Trophoblast cell (in vitro differentiated cells and primary cell): ENCODE measurements around the gene NUP93.

Experiments
- DNase-seq, 2 donors: peaks; one replicate each; pipeline ENCODE4 v3.0.0-alpha.2; 2016
- H2AFZ ChIP-seq: 2 replicates; pipeline ENCODE4 v1.6.1; 2013; ENCODE audit warnings: low read length, moderate library complexity, mild to moderate bottlenecking; ENCODE audit not compliant: insufficient read depth, poor library complexity
- H2AK5ac ChIP-seq: 2 replicates; pipeline ENCODE4 v1.6.1; 2013; ENCODE audit warnings: mild to moderate bottlenecking, low read length
- H2BK120ac ChIP-seq: 2 replicates; pipeline ENCODE4 v1.6.1; 2013; ENCODE audit warnings: low read length, mild to moderate bottlenecking, moderate library complexity; ENCODE audit not compliant: insufficient read depth, poor library complexity
- H2BK12ac ChIP-seq: 2 replicates; pipeline ENCODE4 v1.6.1; 2013; ENCODE audit warnings: mild to moderate bottlenecking, low read length, moderate library complexity
- H2BK5ac ChIP-seq: 2 replicates; pipeline ENCODE4 v1.6.1; 2013; ENCODE audit warnings: low read length, low read depth, moderate library complexity, mild to moderate bottlenecking; ENCODE audit not compliant: poor library complexity
- H3K14ac ChIP-seq: 2 replicates; pipeline ENCODE4 v1.6.1; 2013; ENCODE audit warnings: mild to moderate bottlenecking, low read length
- H3K18ac ChIP-seq: 2 replicates; pipeline ENCODE4 v1.6.1; 2013; ENCODE audit warnings: mild to moderate bottlenecking, low read length
- H3K23ac ChIP-seq: 2 replicates; pipeline ENCODE4 v1.6.1; 2013; ENCODE audit warnings: low read length
- H3K27ac ChIP-seq: 2 replicates; pipeline ENCODE4 v1.5.1; 2013; ENCODE audit warnings: low read depth, mild to moderate bottlenecking, inconsistent platforms, low read length, moderate library complexity
- H3K27me3 ChIP-seq: 2 replicates; pipeline ENCODE4 v1.6.1; 2013; ENCODE audit warnings: inconsistent platforms, mild to moderate bottlenecking, low read length, moderate library complexity; ENCODE audit not compliant: insufficient read depth
- H3K36me3 ChIP-seq, 2 experiments: 1 replicate in 1 of 2; 2 replicates in 1 of 2; pipeline ENCODE4 v1.6.1; 2013; ENCODE audit warnings: low read length in 2 of 2, mild to moderate bottlenecking in 2 of 2, moderate library complexity in 1 of 2; ENCODE audit not compliant: insufficient read depth in 2 of 2, control insufficient read depth in 1 of 2
- H3K4ac ChIP-seq: 2 replicates; pipeline ENCODE4 v1.6.1; 2013; ENCODE audit warnings: low read depth, mild to moderate bottlenecking, low read length, moderate library complexity
- H3K4me1 ChIP-seq, 2 experiments: 1 replicate in 1 of 2; 2 replicates in 1 of 2; pipeline ENCODE4 v1.6.1; 2013; ENCODE audit warnings: low read length in 2 of 2, mild to moderate bottlenecking in 2 of 2, moderate library complexity in 1 of 2; ENCODE audit not compliant: insufficient read depth in 2 of 2, control insufficient read depth in 1 of 2
- H3K4me2 ChIP-seq: 2 replicates; pipeline ENCODE4 v1.6.1; 2013; ENCODE audit warnings: inconsistent platforms, mild to moderate bottlenecking, low read length, moderate library complexity
- H3K4me3 ChIP-seq: 2 replicates; pipeline ENCODE4 v1.5.1; 2013; ENCODE audit warnings: mild to moderate bottlenecking, low read depth, low read length, inconsistent platforms
- H3K79me1 ChIP-seq: one replicate; pipeline ENCODE4 v1.6.1; 2013; ENCODE audit warnings: low read length
- H3K79me2 ChIP-seq: 2 replicates; pipeline ENCODE4 v1.6.1; 2013; ENCODE audit warnings: low read length, mild to moderate bottlenecking; ENCODE audit not compliant: control insufficient read depth, insufficient read depth, poor library complexity
- H3K9ac ChIP-seq: 2 replicates; pipeline ENCODE4 v1.6.1; 2013; ENCODE audit warnings: mild to moderate bottlenecking, low read length
- H3K9me3 ChIP-seq: 2 replicates; pipeline ENCODE4 v1.6.1; 2013; ENCODE audit warnings: low read depth, mild to moderate bottlenecking, control low read depth, inconsistent platforms, low read length; ENCODE audit not compliant: insufficient read depth
- H4K12ac ChIP-seq: 2 replicates; pipeline ENCODE4 v1.6.1; 2013; ENCODE audit warnings: low read depth, mild to moderate bottlenecking, low read length, moderate library complexity
- H4K8ac ChIP-seq: 2 replicates; pipeline ENCODE4 v1.6.1; 2013; ENCODE audit warnings: low read depth, mild to moderate bottlenecking, low read length, moderate library complexity
- H4K91ac ChIP-seq: one replicate; pipeline ENCODE4 v1.6.1; 2013; ENCODE audit warnings: low read depth, mild to moderate bottlenecking, low read length, moderate library complexity
- WGBS: extraction: QIAGEN DNeasy Blood & Tissue Kit; methylation state at CpG from one replicate; pipeline ENCODE4 v1.1.7; 2013; ENCODE audit warnings: missing lambda C conversion rate; ENCODE audit not compliant: insufficient read length, insufficient coverage; ENCODE audit errors: extremely low coverage; 5-methylcytosine and 5-hydroxymethylcytosine counted together

Gene NUP93

GRCh38 chr16:56895813-56896212 is 165.9 kb downstream of the NUP93 start:
- no peaks in the 10 kb centered on the region for H3K79me2 ChIP-seq
- no peak overlapping the region for H3K4me2 ChIP-seq
- no peak overlapping the region for H4K12ac ChIP-seq
- H3K4ac ChIP-seq = no peak overlapping the region
- no peak overlapping the region for H2AK5ac ChIP-seq
- H3K4me1 ChIP-seq = peaks cover 4 to 5% of the 10 kb centered on the region in 2 experiments
- H3K27ac ChIP-seq = no peak overlapping the region
- no peak overlapping the region for H2AFZ ChIP-seq
- no CpG with 5 or more reads among the region's 4 CpGs for WGBS
- no peak overlapping the region for H3K18ac ChIP-seq
- H3K4me3 ChIP-seq = no peak overlapping the region
- no peak overlapping the region for H4K91ac ChIP-seq
- peaks cover 2% of the 10 kb centered on the region for H3K9me3 ChIP-seq
- H3K9ac ChIP-seq = no peak overlapping the region
- H3K23ac ChIP-seq = no peak overlapping the region
- no peaks in the 10 kb centered on the region for H3K79me1 ChIP-seq
- DNase-seq = no peak
- H3K14ac ChIP-seq = no peak overlapping the region
- no peaks in the 10 kb centered on the region for H3K27me3 ChIP-seq
- no peaks in the 10 kb centered on the region for H3K36me3 ChIP-seq
- H2BK5ac ChIP-seq = no peak overlapping the region
- no peak overlapping the region for H4K8ac ChIP-seq
- no peak overlapping the region for H2BK120ac ChIP-seq
- H2BK12ac ChIP-seq = no peak overlapping the region

GRCh38 chr16:56896244-56896643 is 166.3 kb downstream of the NUP93 start:
- no peak overlapping the region for H3K27ac ChIP-seq
- peaks cover 2% of the 10 kb centered on the region for H3K9me3 ChIP-seq
- no peaks in the 10 kb centered on the region for H3K79me2 ChIP-seq
- H3K4ac ChIP-seq = no peak overlapping the region
- no peak overlapping the region for H3K18ac ChIP-seq
- DNase-seq = no peak
- no CpG with 5 or more reads among the region's 3 CpGs for WGBS
- H4K12ac ChIP-seq = no peak overlapping the region
- H3K4me3 ChIP-seq = no peak overlapping the region
- no peak overlapping the region for H2AFZ ChIP-seq
- no peak overlapping the region for H2BK5ac ChIP-seq
- no peak overlapping the region for H3K23ac ChIP-seq
- H3K9ac ChIP-seq = no peak overlapping the region
- H3K4me1 ChIP-seq = peaks cover 4 to 5% of the 10 kb centered on the region in 2 experiments
- no peak overlapping the region for H4K91ac ChIP-seq
- no peak overlapping the region for H2BK120ac ChIP-seq
- no peak overlapping the region for H3K4me2 ChIP-seq
- H3K36me3 ChIP-seq = no peaks in the 10 kb centered on the region
- no peaks in the 10 kb centered on the region for H3K27me3 ChIP-seq
- no peak overlapping the region for H3K14ac ChIP-seq
- H2AK5ac ChIP-seq = no peak overlapping the region
- H4K8ac ChIP-seq = no peak overlapping the region
- no peaks in the 10 kb centered on the region for H3K79me1 ChIP-seq
- H2BK12ac ChIP-seq = no peak overlapping the region

GRCh38 chr16:56897026-56897799 is 167.3 kb downstream of the NUP93 start:
- Histone ChIP-seq H2AFZ (no peak overlapping the region), H2BK12ac (no peak overlapping the region), H3K23ac (no peak overlapping the region), H3K9me3 (peaks cover 2% of the 10 kb centered on the region), H3K18ac (no peak overlapping the region), H2AK5ac (no peak overlapping the region), H3K79me1 (no peaks in the 10 kb centered on the region), H3K27me3 (no peaks in the 10 kb centered on the region), H3K27ac (no peak overlapping the region), H4K91ac (no peak overlapping the region), H3K9ac (no peak overlapping the region), H4K12ac (no peak overlapping the region), H3K14ac (no peak overlapping the region), H4K8ac (no peak overlapping the region), H2BK5ac (no peak overlapping the region), H3K79me2 (no peaks in the 10 kb centered on the region), H3K4me1 (peaks cover 4 to 5% of the 10 kb centered on the region in 2 experiments), H3K36me3 (no peaks in the 10 kb centered on the region), H3K4me2 (no peak overlapping the region), H3K4me3 (no peak overlapping the region), H2BK120ac (no peak overlapping the region), H3K4ac (no peak overlapping the region)
- no CpG with 5 or more reads among the region's 8 CpGs for WGBS
- no peak for DNase-seq

- Histone ChIP-seq H3K9ac (no peak overlapping the region), H3K23ac (no peak overlapping the region), H3K27me3 (no peaks in the 10 kb centered on the region), H3K18ac (no peak overlapping the region), H3K4ac (no peak overlapping the region), H3K4me1 (peaks cover 4 to 7% of the 10 kb centered on the region in 2 experiments), H2BK5ac (no peak overlapping the region), H3K79me2 (no peaks in the 10 kb centered on the region), H2BK12ac (no peak overlapping the region), H4K12ac (no peak overlapping the region), H3K9me3 (peaks cover 2% of the 10 kb centered on the region), H2BK120ac (no peak overlapping the region), H3K4me2 (no peak overlapping the region), H3K27ac (no peak overlapping the region), H2AK5ac (no peak overlapping the region), H3K4me3 (no peak overlapping the region), H4K8ac (no peak overlapping the region), H4K91ac (no peak overlapping the region), H3K36me3 (no peaks in the 10 kb centered on the region), H3K79me1 (no peaks in the 10 kb centered on the region), H2AFZ (no peak overlapping the region), H3K14ac (no peak overlapping the region)
- no peak for DNase-seq
- WGBS = no CpG with 5 or more reads among the region's 8 CpGs
Observed at GRCh38 chr16:56898847-56899246, 168.9 kb downstream of the NUP93 start.
